OCI-LY1 (cell line): ENCODE results near the gene CCR4.

Experiments
- H2AFZ ChIP-seq: fragments of 200-600 bp; sonication (generic), shearing (Covaris generic); 2 replicates; pipeline ENCODE4 v1.6.0; 2014; ENCODE audit warnings: antibody characterized with exemption, mild to moderate bottlenecking, low read length
- H3F3A ChIP-seq: fragments of 200-600 bp; sonication (generic), shearing (Covaris generic); 2 replicates; pipeline ENCODE4 v1.6.0; 2014; ENCODE audit warnings: mild to moderate bottlenecking, antibody characterized with exemption, low read length, moderate library complexity; ENCODE audit not compliant: insufficient read depth
- H3K27ac ChIP-seq: fragments of 200-600 bp; sonication (generic); 2 replicates; pipeline ENCODE4 v1.5.1; 2014; ENCODE audit warnings: low read length, mixed run types, mild to moderate bottlenecking, low read depth; ENCODE audit not compliant: poor library complexity, severe bottlenecking
- H3K27me3 ChIP-seq: fragments of 200-600 bp; sonication (generic); 2 replicates; pipeline ENCODE4 v1.6.0; 2014; ENCODE audit warnings: antibody characterized with exemption, mild to moderate bottlenecking, low read length, moderate library complexity; ENCODE audit not compliant: insufficient read depth
- H3K36me3 ChIP-seq: fragments of 200-600 bp; sonication (generic); 2 replicates; pipeline ENCODE4 v1.6.1; 2014; ENCODE audit warnings: mild to moderate bottlenecking, antibody characterized with exemption, low read length, moderate library complexity, mixed read lengths; ENCODE audit not compliant: insufficient read depth
- H3K4me1 ChIP-seq: fragments of 200-600 bp; sonication (generic); 2 replicates; pipeline ENCODE4 v1.5.1; 2014; ENCODE audit warnings: mild to moderate bottlenecking, low read length, moderate library complexity; ENCODE audit not compliant: insufficient read depth, severe bottlenecking
- H3K4me2 ChIP-seq: fragments of 200-600 bp; sonication (generic), shearing (Covaris generic); 2 replicates; pipeline ENCODE4 v1.6.1; 2014; ENCODE audit warnings: low read length
- H3K4me3 ChIP-seq: fragments of 200-600 bp; sonication (generic); 2 replicates; pipeline ENCODE4 v1.5.1; 2014; ENCODE audit warnings: low read length, low read depth, mild to moderate bottlenecking, mixed read lengths; ENCODE audit not compliant: poor library complexity, severe bottlenecking
- H3K79me2 ChIP-seq: fragments of 200-600 bp; shearing (Covaris generic); 2 replicates; pipeline ENCODE4 v1.6.1; 2016; ENCODE audit warnings: mixed run types, low read length, mixed read lengths; ENCODE audit not compliant: insufficient read depth
- H3K9ac ChIP-seq: fragments of 200-600 bp; sonication (generic), shearing (Covaris generic); 2 replicates; pipeline ENCODE4 v1.6.1; 2014; ENCODE audit warnings: mild to moderate bottlenecking, low read length, mixed read lengths
- H3K9me2 ChIP-seq: fragments of 200-600 bp; sonication (generic), shearing (Covaris generic); 2 replicates; pipeline ENCODE4 v1.6.1; 2014; ENCODE audit warnings: low read depth, mild to moderate bottlenecking, low read length, mixed read lengths
- H3K9me3 ChIP-seq: fragments of 200-600 bp; shearing (Covaris generic); 2 replicates; pipeline ENCODE4 v1.6.1; 2014; ENCODE audit warnings: low read length, mixed read lengths
- H4K20me1 ChIP-seq: fragments of 200-600 bp; sonication (generic), shearing (Covaris generic); 2 replicates; pipeline ENCODE4 v1.6.0; 2016; ENCODE audit warnings: mild to moderate bottlenecking, low read length; ENCODE audit not compliant: insufficient read depth
- CTCF ChIP-seq: fragments of 200-600 bp; sonication (generic), shearing (Covaris generic); IDR thresholded peaks from 2 replicates; pipeline ENCODE4 v1.5.1; 2017; ENCODE audit warnings: mild to moderate bottlenecking, antibody characterized with exemption, low read length, moderate library complexity, mixed read lengths
- EZH2 ChIP-seq: fragments of 200-600 bp; sonication (generic), shearing (Covaris generic); IDR thresholded peaks from 2 replicates; pipeline ENCODE4 v1.8.0; 2017; ENCODE audit warnings: borderline replicate concordance, mixed run types, mild to moderate bottlenecking, antibody characterized with exemption, low read length, moderate library complexity, mixed read lengths

Gene CCR4

GRCh38 chr3:32909999-32910398 is 41.4 kb upstream of the CCR4 start:
- H3K9me2 ChIP-seq = no peaks in the 10 kb centered on the region
- no peak overlapping the region for H3K27ac ChIP-seq
- no peaks in the 10 kb centered on the region for H3K4me1 ChIP-seq
- no peak overlapping the region for H3K9ac ChIP-seq
- H3K36me3 ChIP-seq = no peaks in the 10 kb centered on the region
- H3K4me3 ChIP-seq = no peak overlapping the region
- H2AFZ ChIP-seq = no peak overlapping the region
- no peak overlapping the region for H3K4me2 ChIP-seq
- no peaks in the 10 kb centered on the region for H4K20me1 ChIP-seq
- H3K27me3 ChIP-seq = no peaks in the 10 kb centered on the region
- no peak for TF ChIP-seq EZH2
- TF ChIP-seq CTCF = no peak
- H3F3A ChIP-seq = no peaks in the 10 kb centered on the region
- H3K9me3 ChIP-seq = no peaks in the 10 kb centered on the region
- H3K79me2 ChIP-seq = no peaks in the 10 kb centered on the region

- H3K79me2 ChIP-seq = no peaks in the 10 kb centered on the region
- no peak overlapping the region for H2AFZ ChIP-seq
- H3F3A ChIP-seq = no peaks in the 10 kb centered on the region
- no peaks in the 10 kb centered on the region for H3K27me3 ChIP-seq
- no peak overlapping the region for H3K9ac ChIP-seq
- TF ChIP-seq CTCF (no peak), EZH2 (no peak)
- H4K20me1 ChIP-seq = no peaks in the 10 kb centered on the region
- no peaks in the 10 kb centered on the region for H3K36me3 ChIP-seq
- no peak overlapping the region for H3K27ac ChIP-seq
- no peaks in the 10 kb centered on the region for H3K9me2 ChIP-seq
- no peaks in the 10 kb centered on the region for H3K4me1 ChIP-seq
- no peak overlapping the region for H3K4me3 ChIP-seq
- H3K4me2 ChIP-seq = no peak overlapping the region
- no peaks in the 10 kb centered on the region for H3K9me3 ChIP-seq
Measured at GRCh38 chr3:32910954-32911353, 40.5 kb upstream of the CCR4 start.

GRCh38 chr3:32912046-32912445 is 39.4 kb upstream of the CCR4 start:
- Histone ChIP-seq H3F3A (no peaks in the 10 kb centered on the region), H3K27ac (no peak overlapping the region), H3K9ac (no peak overlapping the region), H3K79me2 (no peaks in the 10 kb centered on the region), H2AFZ (no peak overlapping the region), H3K36me3 (no peaks in the 10 kb centered on the region), H3K27me3 (no peaks in the 10 kb centered on the region), H3K9me3 (peaks cover 4% of the 10 kb centered on the region; the same call in 1 of the 2 replicates), H3K9me2 (no peaks in the 10 kb centered on the region), H4K20me1 (no peaks in the 10 kb centered on the region), H3K4me2 (no peak overlapping the region), H3K4me3 (no peak overlapping the region), H3K4me1 (no peaks in the 10 kb centered on the region)
- no peak for TF ChIP-seq CTCF
- TF ChIP-seq EZH2 = no peak
